Mesendoderm (in vitro differentiated cells): ENCODE results near the gene STAG2.

Experiments used
- DNase-seq: peaks from one replicate; pipeline ENCODE4 v3.0.0; 2013
- H2AK5ac ChIP-seq: 2 replicates; pipeline ENCODE4 v1.6.1; 2013; ENCODE audit warnings: low read length, inconsistent platforms
- H2BK120ac ChIP-seq: 2 replicates; pipeline ENCODE4 v1.6.1; 2013; ENCODE audit warnings: low read depth, mild to moderate bottlenecking, low read length, moderate library complexity, mixed read lengths
- H2BK15ac ChIP-seq: replicated peaks from 2 replicates; pipeline ENCODE4 v1.6.1; 2013; ENCODE audit warnings: low read depth, mild to moderate bottlenecking, moderate library complexity
- H2BK5ac ChIP-seq: 2 replicates; pipeline ENCODE4 v1.6.1; 2013; ENCODE audit warnings: low read length, inconsistent platforms
- H3K18ac ChIP-seq: 2 replicates; pipeline ENCODE4 v1.6.1; 2013; ENCODE audit warnings: mild to moderate bottlenecking, low read length, mixed read lengths
- H3K23ac ChIP-seq: one replicate; pipeline ENCODE4 v1.6.1; 2013; ENCODE audit warnings: low read length
- H3K27ac ChIP-seq: 2 replicates; pipeline ENCODE4 v1.5.1; 2013; ENCODE audit warnings: low read depth, mild to moderate bottlenecking, inconsistent platforms, low read length, moderate library complexity
- H3K27me3 ChIP-seq: 2 replicates; pipeline ENCODE4 v1.6.1; 2013; ENCODE audit warnings: low read length, control low read depth, mild to moderate bottlenecking, inconsistent platforms; ENCODE audit not compliant: insufficient read depth, poor library complexity
- H3K36me3 ChIP-seq: 2 replicates; pipeline ENCODE4 v1.6.1; 2013; ENCODE audit warnings: low read length, inconsistent platforms; ENCODE audit not compliant: control insufficient read depth, insufficient read depth
- H3K4ac ChIP-seq: one replicate; pipeline ENCODE4 v1.6.1; 2013; ENCODE audit warnings: low read depth, mild to moderate bottlenecking, low read length, moderate library complexity
- H3K4me1 ChIP-seq: 2 replicates; pipeline ENCODE4 v1.6.1; 2013; ENCODE audit warnings: low read depth, low read length, inconsistent platforms; ENCODE audit not compliant: control insufficient read depth
- H3K4me2 ChIP-seq: 2 replicates; pipeline ENCODE4 v1.6.1; 2013; ENCODE audit warnings: low read length
- H3K4me3 ChIP-seq: 2 replicates; pipeline ENCODE4 v1.5.1; 2013; ENCODE audit warnings: mild to moderate bottlenecking, low read length
- H3K56ac ChIP-seq: one replicate; pipeline ENCODE4 v1.6.1; 2013; ENCODE audit warnings: low read length
- H3K79me1 ChIP-seq: 2 replicates; pipeline ENCODE4 v1.6.1; 2013; ENCODE audit warnings: low read length, inconsistent platforms
- H3K79me2 ChIP-seq: 2 replicates; pipeline ENCODE4 v1.6.1; 2013; ENCODE audit warnings: mild to moderate bottlenecking, low read length; ENCODE audit not compliant: control insufficient read depth, insufficient read depth
- H3K9ac ChIP-seq: 2 replicates; pipeline ENCODE4 v1.6.1; 2013; ENCODE audit warnings: low read length, inconsistent platforms
- H4K5ac ChIP-seq: one replicate; pipeline ENCODE4 v1.6.1; 2013; ENCODE audit warnings: low read length
- H4K8ac ChIP-seq: one replicate; pipeline ENCODE4 v1.6.1; 2013; ENCODE audit warnings: low read depth, mild to moderate bottlenecking, control low read depth, low read length, moderate library complexity
- WGBS: extraction: QIAGEN DNeasy Blood & Tissue Kit; methylation state at CpG from one replicate; pipeline ENCODE4 v1.1.7; 2013; ENCODE audit warnings: low lambda C conversion rate, missing lambda C conversion rate; ENCODE audit not compliant: insufficient coverage; ENCODE audit errors: extremely low coverage; 5-methylcytosine and 5-hydroxymethylcytosine counted together

STAG2 gene

GRCh38 chrX:123990602-123991001 lies 29.1 kb downstream of the STAG2 start:
- Histone ChIP-seq H2BK5ac (no peak overlapping the region), H3K4me3 (no peak overlapping the region), H3K56ac (no peak overlapping the region), H3K27ac (no peak overlapping the region), H3K4ac (no peak overlapping the region), H3K23ac (no peak overlapping the region), H3K18ac (no peak overlapping the region), H2BK15ac (no peak overlapping the region), H4K8ac (no peak overlapping the region), H3K36me3 (no peaks in the 10 kb centered on the region), H3K4me1 (no peaks in the 10 kb centered on the region), H3K79me1 (no peaks in the 10 kb centered on the region), H4K5ac (no peak overlapping the region), H3K79me2 (peaks cover 55% of the 10 kb centered on the region), H3K9ac (no peak overlapping the region), H3K4me2 (no peak overlapping the region), H3K27me3 (no peaks in the 10 kb centered on the region), H2AK5ac (no peak overlapping the region), H2BK120ac (no peak overlapping the region)
- no peak for DNase-seq
- no CpG with 5 or more reads among the region's 3 CpGs for WGBS

- Histone ChIP-seq H3K23ac (no peak overlapping the region), H3K4me1 (no peaks in the 10 kb centered on the region), H3K56ac (no peak overlapping the region), H3K18ac (no peak overlapping the region), H2BK120ac (no peak overlapping the region), H3K27me3 (no peaks in the 10 kb centered on the region), H3K9ac (no peak overlapping the region), H3K27ac (no peak overlapping the region), H2BK15ac (no peak overlapping the region), H2AK5ac (no peak overlapping the region), H3K79me2 (peaks cover 69% of the 10 kb centered on the region), H4K8ac (no peak overlapping the region), H3K36me3 (no peaks in the 10 kb centered on the region), H2BK5ac (no peak overlapping the region), H4K5ac (no peak overlapping the region), H3K4me2 (no peak overlapping the region), H3K4me3 (no peak overlapping the region), H3K4ac (no peak overlapping the region), H3K79me1 (no peaks in the 10 kb centered on the region)
- DNase-seq: no peak
- WGBS: no CpG with 5 or more reads among the region's 1 CpG
Observed at GRCh38 chrX:123993326-123993725, 31.8 kb downstream of the STAG2 start.

- H3K79me2 ChIP-seq: peaks cover 67% of the 10 kb centered on the region
- H3K27ac ChIP-seq: no peak overlapping the region
- no peak overlapping the region for H3K4me3 ChIP-seq
- H4K8ac ChIP-seq: no peak overlapping the region
- H2BK120ac ChIP-seq: no peak overlapping the region
- no peak overlapping the region for H4K5ac ChIP-seq
- no peak overlapping the region for H3K4ac ChIP-seq
- H3K4me2 ChIP-seq: no peak overlapping the region
- no peak overlapping the region for H3K23ac ChIP-seq
- no peak overlapping the region for H2AK5ac ChIP-seq
- H2BK15ac ChIP-seq: no peak overlapping the region
- no peak overlapping the region for H3K9ac ChIP-seq
- no peak overlapping the region for H3K56ac ChIP-seq
- WGBS: no CpG with 5 or more reads among the region's 3 CpGs
- H3K36me3 ChIP-seq: no peaks in the 10 kb centered on the region
- no peaks in the 10 kb centered on the region for H3K4me1 ChIP-seq
- H3K79me1 ChIP-seq: no peaks in the 10 kb centered on the region
- no peak overlapping the region for H2BK5ac ChIP-seq
- no peaks in the 10 kb centered on the region for H3K27me3 ChIP-seq
- H3K18ac ChIP-seq: no peak overlapping the region
- DNase-seq: no peak
Observed at GRCh38 chrX:123993904-123994635, 32.6 kb downstream of the STAG2 start.

- H4K5ac ChIP-seq: no peak overlapping the region
- no peaks in the 10 kb centered on the region for H3K36me3 ChIP-seq
- no peak overlapping the region for H2AK5ac ChIP-seq
- no peaks in the 10 kb centered on the region for H3K4me1 ChIP-seq
- H3K9ac ChIP-seq: no peak overlapping the region
- no peak overlapping the region for H2BK15ac ChIP-seq
- no peak overlapping the region for H3K4me2 ChIP-seq
- H3K18ac ChIP-seq: no peak overlapping the region
- H3K56ac ChIP-seq: no peak overlapping the region
- H2BK120ac ChIP-seq: no peak overlapping the region
- no peak for DNase-seq
- no CpG with 5 or more reads among the region's 7 CpGs for WGBS
- no peak overlapping the region for H3K4me3 ChIP-seq
- H3K27me3 ChIP-seq: no peaks in the 10 kb centered on the region
- no peak overlapping the region for H3K23ac ChIP-seq
- no peaks in the 10 kb centered on the region for H3K79me1 ChIP-seq
- H2BK5ac ChIP-seq: no peak overlapping the region
- no peak overlapping the region for H4K8ac ChIP-seq
- no peak overlapping the region for H3K27ac ChIP-seq
- H3K79me2 ChIP-seq: peaks cover 71% of the 10 kb centered on the region
- no peak overlapping the region for H3K4ac ChIP-seq
Observed at GRCh38 chrX:123994730-123995129, 33.2 kb downstream of the STAG2 start.

- no peak for DNase-seq
- Histone ChIP-seq H2AK5ac (no peak overlapping the region), H3K4ac (no peak overlapping the region), H3K36me3 (no peaks in the 10 kb centered on the region), H2BK15ac (no peak overlapping the region), H3K79me2 (peaks cover 63% of the 10 kb centered on the region), H3K9ac (no peak overlapping the region), H2BK120ac (no peak overlapping the region), H3K4me3 (no peak overlapping the region), H4K8ac (no peak overlapping the region), H3K27me3 (no peaks in the 10 kb centered on the region), H3K79me1 (no peaks in the 10 kb centered on the region), H3K4me1 (no peaks in the 10 kb centered on the region), H3K4me2 (no peak overlapping the region), H3K56ac (no peak overlapping the region), H3K18ac (no peak overlapping the region), H3K23ac (no peak overlapping the region), H2BK5ac (no peak overlapping the region), H4K5ac (no peak overlapping the region), H3K27ac (no peak overlapping the region)
- WGBS: no CpG with 5 or more reads among the region's 2 CpGs
Observed at GRCh38 chrX:124001581-124001980, 40.1 kb downstream of the STAG2 start.

- no peak overlapping the region for H3K4me2 ChIP-seq
- no peak overlapping the region for H3K23ac ChIP-seq
- H2AK5ac ChIP-seq: no peak overlapping the region
- no peak overlapping the region for H2BK5ac ChIP-seq
- H4K5ac ChIP-seq: no peak overlapping the region
- H3K79me1 ChIP-seq: no peaks in the 10 kb centered on the region
- no peak overlapping the region for H4K8ac ChIP-seq
- no peak overlapping the region for H3K27ac ChIP-seq
- H3K4me3 ChIP-seq: no peak overlapping the region
- no peak overlapping the region for H3K4ac ChIP-seq
- no peaks in the 10 kb centered on the region for H3K36me3 ChIP-seq
- no peak overlapping the region for H2BK120ac ChIP-seq
- no peak overlapping the region for H3K18ac ChIP-seq
- no peak for DNase-seq
- H3K4me1 ChIP-seq: no peaks in the 10 kb centered on the region
- no peaks in the 10 kb centered on the region for H3K27me3 ChIP-seq
- H3K79me2 ChIP-seq: peaks cover 47% of the 10 kb centered on the region
- H3K9ac ChIP-seq: no peak overlapping the region
- H2BK15ac ChIP-seq: no peak overlapping the region
- no peak overlapping the region for H3K56ac ChIP-seq
Observed at GRCh38 chrX:124005228-124005627, 43.7 kb downstream of the STAG2 start.
